NCI-H748 (cell line): Measurements from ENCODE around the gene MRPL2.
"Not testable (repeated sequence)": the region's sequence is repeated elsewhere in the genome, so short reads cannot be mapped to it uniquely, and the experiment has no call there.

Experiments
- DNase-seq: peaks from one replicate; lab custom pipeline; 2025; ENCODE audit not compliant: unreplicated experiment; lab: John Stamatoyannopoulos, UW

Gene MRPL2

GRCh38 chr6:43082806-43083655 lies 23.8 kb upstream of the MRPL2 start:
- DNase-seq: no peak

GRCh38 chr6:43081922-43082321 lies 22.7 kb upstream of the MRPL2 start:
- DNase-seq: not testable (repeated sequence)

- no peak for DNase-seq
These were observed 21.8 kb upstream of the MRPL2 start for GRCh38 chr6:43081043-43081442.

- no peak for DNase-seq
These were observed 19.5 kb upstream of the MRPL2 start for GRCh38 chr6:43078691-43079090.

DNA sequence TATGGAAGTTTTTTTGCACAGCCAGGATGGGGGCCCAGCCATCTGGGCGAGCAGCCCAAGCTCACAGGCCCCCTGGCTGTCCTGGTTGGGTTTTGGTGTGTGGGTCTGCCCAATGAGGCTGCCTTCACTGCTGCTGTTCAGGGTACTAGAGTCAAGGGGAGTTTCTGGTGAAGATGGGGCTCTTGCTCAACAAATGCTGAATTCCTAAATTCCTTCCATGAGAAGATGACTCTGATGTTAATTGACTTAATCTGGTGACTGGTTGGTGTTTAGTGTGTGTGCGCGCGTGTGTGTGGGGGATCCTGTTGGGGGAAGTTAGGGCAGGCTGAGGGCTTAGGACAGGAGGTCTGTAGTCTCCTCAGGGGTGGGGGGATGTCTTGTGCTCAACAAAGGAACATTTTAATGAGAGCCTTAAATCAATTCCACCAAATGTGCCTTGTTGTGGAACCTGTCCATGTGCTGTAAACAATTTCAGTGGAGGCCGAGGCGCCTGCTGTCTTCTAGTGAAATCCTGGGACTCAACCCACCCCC lies 18.8 kb upstream of the MRPL2 start:
- DNase-seq: no peak

DNA sequence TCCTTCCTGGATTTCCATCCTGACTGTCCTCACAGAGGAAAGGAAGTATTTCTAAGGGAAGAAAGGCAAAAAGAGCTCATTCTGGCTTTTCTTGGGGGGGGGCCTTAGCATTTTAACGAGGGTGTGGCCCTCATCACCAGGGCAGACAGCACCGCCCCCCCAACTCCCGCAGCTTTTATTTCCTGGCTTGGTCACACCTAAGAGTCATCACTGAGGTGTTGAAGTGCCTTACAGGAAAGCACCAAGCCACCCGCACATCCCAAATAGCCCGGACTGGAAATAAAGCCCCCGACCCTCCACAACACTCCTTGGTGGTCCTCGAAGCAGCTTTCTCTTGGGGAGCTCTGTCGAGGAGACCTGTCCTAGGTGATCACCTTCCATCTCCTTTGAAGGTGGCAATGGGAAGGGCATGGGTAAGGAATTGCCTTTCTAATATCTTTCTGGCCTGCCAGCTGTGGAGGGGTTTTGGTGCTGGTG lies 18.1 kb upstream of the MRPL2 start:
- peak; percentile 60 for DNase-seq

GRCh38 chr6:43076464-43077332 lies 17.5 kb upstream of the MRPL2 start:
- peak; percentile 76 for DNase-seq

DNA sequence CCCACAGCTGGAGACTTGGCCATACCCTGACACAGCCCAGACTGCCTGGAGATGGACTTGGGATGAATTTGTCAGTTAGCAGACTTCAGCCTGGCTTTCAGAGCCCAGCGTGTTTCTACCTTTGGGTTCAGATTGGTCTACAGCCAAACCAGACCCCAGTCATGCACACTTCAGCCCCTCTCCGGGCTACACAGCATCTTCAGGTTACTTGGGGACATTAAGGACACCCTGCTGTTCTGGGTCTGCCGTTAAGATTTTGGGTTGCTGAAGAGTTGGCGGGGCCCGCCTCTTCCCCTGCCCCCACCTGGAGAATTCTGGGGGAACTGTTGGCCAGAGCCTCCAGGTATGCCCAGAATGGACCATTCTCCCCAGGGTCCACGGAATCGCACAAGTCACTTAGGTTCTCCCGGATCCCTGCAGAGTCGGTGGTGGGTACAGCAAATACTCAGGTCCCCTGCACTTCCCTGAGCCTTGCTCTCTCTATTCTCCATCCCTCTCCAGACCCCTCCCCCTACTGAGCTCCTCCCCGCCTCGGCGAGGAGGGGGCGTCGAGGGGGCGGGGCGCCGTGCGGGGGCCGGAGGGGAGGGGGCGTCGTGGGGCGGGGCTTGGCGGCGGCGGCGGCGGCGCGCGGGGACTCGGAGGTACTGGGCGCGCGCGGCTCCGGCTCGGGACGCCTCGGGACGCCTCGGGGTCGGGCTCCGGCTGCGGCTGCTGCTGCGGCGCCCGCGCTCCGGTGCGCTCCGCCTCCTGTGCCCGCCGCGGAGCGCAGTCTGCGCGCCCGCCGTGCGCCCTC lies 16.6 kb upstream of the MRPL2 start, which contains the start of gene PTK7:
Gene PTK7, plus strand, starts transcription at position 645 of the 794 bp plus-strand sequence. CDS start 175 bp downstream, outside the sequence.
- DNase-seq: peak; percentile 91

DNA sequence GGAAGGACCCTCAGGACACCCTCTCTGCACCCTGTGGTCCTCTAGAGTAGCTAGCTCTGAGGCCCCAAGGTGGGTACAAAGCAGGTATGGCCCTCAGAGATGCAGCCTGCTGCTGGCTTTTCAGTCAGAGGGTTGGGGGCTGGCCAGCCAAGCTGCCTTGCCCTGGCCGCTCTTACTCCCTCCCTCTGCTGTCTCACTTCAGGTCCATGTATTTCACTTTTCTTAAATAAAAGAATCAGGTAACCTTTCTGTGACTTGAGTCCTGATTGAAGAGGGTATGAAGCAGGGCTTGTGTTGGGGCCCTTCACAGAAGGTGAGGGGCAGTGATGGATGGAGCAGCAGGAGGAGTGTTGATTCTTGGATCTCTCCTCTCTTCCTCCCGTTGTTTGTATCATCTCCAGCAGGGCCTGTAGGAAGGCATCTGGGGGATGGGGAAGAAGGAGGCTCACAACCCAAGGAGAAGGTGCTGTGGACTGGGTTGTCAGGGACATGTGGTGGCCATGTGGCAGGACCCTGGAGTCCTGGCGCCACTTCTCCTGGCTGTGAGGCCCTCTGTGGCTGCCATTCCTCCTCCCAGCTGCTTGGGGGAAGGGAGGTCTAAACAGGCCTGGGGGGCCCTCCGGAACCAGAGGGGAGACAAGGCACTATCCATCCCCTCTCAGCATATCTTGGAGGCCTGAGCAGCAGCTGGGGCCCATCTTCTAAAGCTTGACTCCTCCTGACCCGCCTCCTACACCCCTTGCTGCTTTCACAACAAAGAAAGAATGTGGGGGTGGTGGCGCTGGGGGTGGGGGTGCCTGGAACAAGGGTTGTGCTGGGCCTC lies 15.8 kb upstream of the MRPL2 start:
- DNase-seq: no peak

DNA sequence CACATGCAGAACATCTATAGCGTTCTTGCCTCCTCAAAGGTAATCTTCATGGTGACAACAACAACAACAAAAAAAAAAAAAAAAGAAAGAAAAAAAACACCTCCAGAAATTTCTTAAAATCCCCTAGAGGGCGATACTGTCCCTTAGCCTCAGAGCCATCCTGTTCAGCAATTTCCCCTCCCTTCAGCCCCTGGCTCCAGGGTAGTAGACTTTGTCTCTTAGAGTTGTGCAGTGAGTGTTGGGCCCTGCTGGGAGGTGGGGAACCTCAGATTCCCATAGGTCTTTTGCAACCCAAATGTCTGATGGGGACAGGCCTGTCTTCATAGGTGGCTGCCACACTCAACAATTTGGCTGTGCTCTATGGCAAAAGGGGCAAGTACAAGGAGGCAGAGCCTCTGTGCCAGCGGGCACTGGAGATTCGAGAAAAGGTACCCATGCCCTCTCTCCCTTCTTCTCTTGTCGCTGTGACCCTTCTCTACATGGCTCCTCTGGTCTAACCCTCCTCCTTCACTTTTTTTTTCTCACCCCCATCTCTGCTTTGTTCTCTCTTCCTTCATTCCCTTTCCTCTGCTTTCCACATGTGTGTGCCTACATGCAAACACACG lies 10.9 kb upstream of the MRPL2 start:
- DNase-seq: peak; percentile 56

DNA sequence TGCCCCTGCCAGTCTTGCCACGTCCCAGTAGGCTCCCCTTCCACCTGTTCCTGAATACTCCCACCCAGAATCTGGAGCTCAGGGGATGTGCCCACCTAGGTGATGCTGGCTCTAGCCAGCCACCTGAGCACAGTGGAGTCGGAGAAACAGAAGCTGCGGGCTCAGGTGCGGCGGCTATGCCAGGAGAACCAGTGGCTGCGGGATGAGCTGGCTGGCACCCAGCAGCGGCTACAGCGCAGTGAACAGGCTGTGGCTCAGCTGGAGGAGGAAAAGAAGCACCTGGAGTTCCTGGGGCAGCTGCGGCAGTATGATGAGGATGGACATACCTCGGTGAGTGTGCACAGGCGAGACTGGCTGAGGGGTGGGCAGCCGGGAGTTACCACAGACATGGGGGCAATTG lies 3.6 kb upstream of the MRPL2 start:
- no peak for DNase-seq

DNA sequence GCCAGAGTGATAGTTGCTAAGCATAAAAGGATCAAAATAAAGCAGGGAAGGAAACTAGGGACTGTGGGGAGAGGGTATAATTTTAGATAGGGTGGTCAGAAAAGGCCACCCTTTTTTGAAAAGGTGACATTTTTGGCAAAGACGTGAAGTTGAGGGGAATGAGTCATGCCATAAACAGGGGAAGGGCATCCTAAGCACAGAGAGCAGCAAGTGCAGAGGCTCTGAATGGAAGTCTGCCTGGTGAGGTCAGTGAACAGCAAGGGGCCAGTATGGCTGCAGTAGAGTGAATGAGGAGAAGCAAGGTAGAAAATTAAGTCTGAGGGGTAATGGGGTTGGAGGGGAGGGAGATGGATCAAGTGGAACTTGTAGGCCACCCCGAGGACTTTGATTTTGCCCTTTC lies 2.6 kb upstream of the MRPL2 start:
- DNase-seq: no peak

DNA sequence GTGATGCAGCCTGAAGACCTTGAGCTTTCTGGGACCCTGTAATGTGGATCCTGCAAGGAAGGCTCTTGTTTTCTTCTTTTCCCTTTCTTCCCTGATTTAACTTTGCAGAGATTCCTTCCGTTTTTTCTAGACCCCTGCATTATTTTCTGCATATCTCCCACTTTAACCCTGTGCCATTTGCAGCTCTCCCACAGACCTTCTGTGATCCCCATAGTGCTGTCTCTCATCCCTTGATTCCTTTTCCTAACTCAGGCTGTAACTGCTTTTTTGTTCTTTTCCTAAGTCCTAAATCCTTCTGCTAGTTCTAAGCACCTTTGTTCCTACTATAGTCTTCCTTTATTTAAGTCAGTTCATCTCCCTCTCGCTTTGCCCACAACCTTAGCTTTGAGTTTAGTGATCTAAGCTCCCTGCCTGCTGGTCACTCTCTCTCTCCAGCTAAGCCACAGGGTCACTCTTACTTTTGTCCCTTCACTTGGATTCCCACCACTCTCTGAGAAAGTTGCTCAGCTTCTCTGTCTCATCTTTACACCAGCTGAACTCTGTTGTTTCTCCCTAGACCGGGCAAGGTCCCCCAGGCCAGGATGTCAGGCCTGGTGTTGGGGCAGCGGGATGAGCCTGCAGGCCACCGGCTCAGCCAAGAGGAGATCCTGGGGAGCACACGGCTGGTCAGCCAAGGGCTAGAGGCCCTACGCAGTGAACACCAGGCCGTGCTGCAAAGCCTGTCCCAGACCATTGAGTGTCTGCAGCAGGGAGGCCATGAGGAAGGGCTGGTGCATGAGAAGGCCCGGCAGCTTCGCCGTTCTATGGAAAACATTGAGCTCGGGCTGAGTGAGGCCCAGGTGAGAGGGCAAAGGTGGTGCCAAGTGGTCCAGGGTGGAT lies 1.8 kb upstream of the MRPL2 start:
- no peak for DNase-seq

- DNase-seq: peak; percentile 70
These were observed 960 bp upstream of the MRPL2 start for GRCh38 chr6:43060034-43060754.

- DNase-seq: no peak
These were observed 703 bp downstream of the MRPL2 start for GRCh38 chr6:43058531-43058930.

DNA sequence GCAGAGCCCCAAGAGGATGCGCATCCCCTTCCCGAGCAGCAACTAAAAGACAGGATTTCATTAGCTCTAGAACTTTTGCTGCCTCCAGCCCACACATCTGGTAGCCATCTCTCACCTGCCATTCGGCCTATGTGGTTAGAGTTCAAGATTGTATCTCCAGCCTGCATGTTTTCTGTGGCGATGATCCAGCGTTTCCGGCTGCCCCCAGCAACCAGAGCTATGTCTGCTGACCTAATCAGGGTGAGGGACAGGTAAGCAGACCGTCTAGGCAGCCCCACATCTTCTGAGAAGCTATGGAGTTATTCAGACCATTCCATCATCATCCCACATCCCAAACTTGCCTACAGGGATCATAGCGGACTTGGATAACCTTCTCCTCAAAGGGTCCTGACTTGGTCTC lies 3.3 kb downstream of the MRPL2 start:
- no peak for DNase-seq

DNA sequence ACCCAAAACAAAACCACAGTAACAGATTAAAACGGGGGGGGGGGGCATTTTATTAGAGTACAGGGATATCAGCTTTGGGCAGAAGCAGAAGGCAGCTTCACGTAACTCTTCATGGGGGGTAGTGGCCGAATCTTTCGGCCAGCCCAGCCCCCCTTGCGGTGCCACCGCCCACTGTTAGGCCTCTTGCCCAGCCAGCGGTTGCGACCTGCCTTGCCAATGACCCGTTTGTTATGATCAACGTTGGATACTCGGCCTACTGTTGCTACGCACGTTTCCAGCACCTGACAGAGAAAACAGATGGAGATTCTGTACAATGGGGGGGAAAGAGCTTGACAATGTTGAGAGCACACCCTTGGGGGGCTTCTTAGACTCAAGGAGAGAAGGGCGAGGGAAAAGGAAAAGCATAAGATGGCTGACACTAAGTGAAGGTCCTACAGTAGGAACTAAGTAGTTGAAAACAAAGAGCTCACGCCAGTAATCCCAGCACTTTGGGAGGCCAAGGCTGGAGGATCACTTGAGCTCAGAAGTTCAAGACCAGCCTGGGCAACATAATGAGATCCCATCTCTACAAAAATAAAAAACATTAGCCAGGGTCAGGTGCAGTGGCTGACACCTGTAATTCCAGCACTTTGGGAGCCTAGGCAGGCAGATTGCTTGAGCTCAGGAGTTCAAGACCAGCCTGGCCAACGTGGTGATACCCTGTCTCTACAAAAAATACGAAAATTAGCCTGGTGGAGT lies 4.9 kb downstream of the MRPL2 start:
- DNase-seq: peak; percentile 29
